RWPE2 (cell line): ENCODE data around the gene ACHE.
A peak's percentile ranks its signal among the peaks of the same experiment; 100 is the strongest.

Source experiments
- ATAC-seq: fragments of 200-7000 bp; cut with Tn5 transposase; 3 replicates; pipeline ENCODE4 v1.9.1; 2021; ENCODE audit warnings: low read depth
- DNase-seq: peaks from one replicate; pipeline ENCODE4 v3.0.0-alpha.2; 2020; ENCODE audit warnings: low spot score
- H3K27ac ChIP-seq: fragments of 450-650 bp; 2 replicates; pipeline ENCODE4 v1.5.1; 2017; ENCODE audit warnings: mild to moderate bottlenecking; ENCODE audit not compliant: poor library complexity, severe bottlenecking
- H3K27me3 ChIP-seq: fragments of 250-450 bp; sonication (Bioruptor Pico); 2 replicates; pipeline ENCODE4 v1.5.1; 2021; ENCODE audit warnings: mild to moderate bottlenecking, moderate library complexity; ENCODE audit not compliant: insufficient read depth, poor library complexity, severe bottlenecking
- H3K36me3 ChIP-seq: fragments of 250-450 bp; sonication (Bioruptor Pico); 2 replicates; pipeline ENCODE4 v1.5.1; 2020; ENCODE audit warnings: low read depth, mild to moderate bottlenecking, moderate library complexity
- H3K4me1 ChIP-seq: fragments of 250-450 bp; sonication (Bioruptor Pico); 2 replicates; pipeline ENCODE4 v1.5.1; 2021; ENCODE audit warnings: mild to moderate bottlenecking, moderate library complexity; ENCODE audit not compliant: insufficient read depth, poor library complexity, severe bottlenecking
- H3K4me3 ChIP-seq: fragments of 250-450 bp; sonication (Bioruptor Pico); 2 replicates; pipeline ENCODE4 v1.5.1; 2021; ENCODE audit warnings: mild to moderate bottlenecking, moderate library complexity; ENCODE audit not compliant: severe bottlenecking
- H3K9me3 ChIP-seq: fragments of 250-450 bp; sonication (Bioruptor Pico); 2 replicates; pipeline ENCODE4 v1.5.1; 2021; ENCODE audit warnings: mild to moderate bottlenecking, moderate library complexity; ENCODE audit not compliant: severe bottlenecking
- CTCF ChIP-seq: fragments of 450-650 bp; IDR thresholded peaks from one replicate; pipeline ENCODE4 v1.5.1; 2017; ENCODE audit warnings: mild to moderate bottlenecking, moderate library complexity; ENCODE audit not compliant: poor library complexity, severe bottlenecking

ACHE gene

DNA sequence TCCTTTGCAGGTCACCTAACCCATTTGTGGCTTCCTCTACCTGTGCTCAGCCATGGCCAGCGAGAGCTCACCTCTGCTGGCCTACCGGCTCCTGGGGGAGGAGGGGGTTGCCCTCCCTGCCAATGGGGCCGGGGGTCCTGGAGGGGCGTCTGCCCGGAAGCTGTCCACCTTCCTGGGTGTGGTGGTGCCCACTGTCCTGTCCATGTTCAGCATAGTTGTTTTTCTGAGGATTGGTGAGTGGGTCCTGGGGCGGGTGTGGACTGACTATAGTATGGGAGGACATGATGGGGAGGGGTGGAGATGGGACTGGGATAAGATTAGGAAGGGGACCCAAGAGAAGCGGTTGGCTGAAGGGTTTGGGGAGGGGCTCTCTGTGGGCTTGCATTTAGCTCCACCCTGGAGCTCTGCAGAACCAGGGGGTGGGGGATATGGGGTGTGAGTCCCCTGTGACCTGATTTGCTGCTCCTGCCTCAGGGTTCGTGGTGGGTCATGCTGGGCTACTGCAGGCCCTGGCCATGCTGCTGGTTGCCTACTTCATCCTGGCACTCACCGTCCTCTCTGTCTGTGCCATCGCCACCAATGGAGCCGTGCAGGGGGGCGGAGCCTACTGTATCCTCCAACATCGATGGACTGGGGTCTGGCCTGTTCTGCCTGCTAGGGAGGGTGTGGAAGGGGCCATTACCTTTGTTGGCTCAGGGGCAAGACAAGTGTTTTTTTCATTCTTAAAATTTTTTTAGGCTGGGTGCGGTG lies 41.4 kb downstream of the ACHE start:
- DNase-seq (no peak), ATAC-seq (no peak)
- Histone ChIP-seq H3K9me3 (no peaks in the 10 kb centered on the region), H3K4me3 (no peak overlapping the region), H3K36me3 (peaks cover 7% of the 10 kb centered on the region; the same call in 1 of the 2 replicates), H3K27ac (no peak overlapping the region), H3K4me1 (peaks cover 3% of the 10 kb centered on the region), H3K27me3 (no peaks in the 10 kb centered on the region)
- TF ChIP-seq CTCF = no peak

GRCh38 chr7:100852048-100852872 lies 43.4 kb downstream of the ACHE start, which contains the start of gene SLC12A9:
SLC12A9 (plus strand) TSS chr7:100852713; CDS start chr7:100854198, 1,485 bp downstream.
- peak within 1 kb of the TSS; percentile 56 for H3K4me3 ChIP-seq
- ATAC-seq = peak; percentile 95
- H3K36me3 ChIP-seq = peaks cover 7% of the 10 kb centered on the region; the same call in 1 of the 2 replicates
- TF ChIP-seq CTCF = peak; percentile 93
- H3K4me1 ChIP-seq = peaks cover 3% of the 10 kb centered on the region
- DNase-seq = peak; percentile 92
- peak within 1 kb of the TSS; percentile 62 for H3K27ac ChIP-seq
- H3K27me3 ChIP-seq = no peaks in the 10 kb centered on the region
- no peaks in the 10 kb centered on the region for H3K9me3 ChIP-seq

- Histone ChIP-seq H3K27ac (no peak overlapping the region), H3K36me3 (no peaks in the 10 kb centered on the region), H3K4me3 (no peak overlapping the region), H3K9me3 (no peaks in the 10 kb centered on the region), H3K4me1 (no peaks in the 10 kb centered on the region), H3K27me3 (no peaks in the 10 kb centered on the region)
- no peak for DNase-seq
- no peak for TF ChIP-seq CTCF
- ATAC-seq = no peak
These were observed 48.3 kb downstream of the ACHE start for GRCh38 chr7:100847360-100847759.

DNA sequence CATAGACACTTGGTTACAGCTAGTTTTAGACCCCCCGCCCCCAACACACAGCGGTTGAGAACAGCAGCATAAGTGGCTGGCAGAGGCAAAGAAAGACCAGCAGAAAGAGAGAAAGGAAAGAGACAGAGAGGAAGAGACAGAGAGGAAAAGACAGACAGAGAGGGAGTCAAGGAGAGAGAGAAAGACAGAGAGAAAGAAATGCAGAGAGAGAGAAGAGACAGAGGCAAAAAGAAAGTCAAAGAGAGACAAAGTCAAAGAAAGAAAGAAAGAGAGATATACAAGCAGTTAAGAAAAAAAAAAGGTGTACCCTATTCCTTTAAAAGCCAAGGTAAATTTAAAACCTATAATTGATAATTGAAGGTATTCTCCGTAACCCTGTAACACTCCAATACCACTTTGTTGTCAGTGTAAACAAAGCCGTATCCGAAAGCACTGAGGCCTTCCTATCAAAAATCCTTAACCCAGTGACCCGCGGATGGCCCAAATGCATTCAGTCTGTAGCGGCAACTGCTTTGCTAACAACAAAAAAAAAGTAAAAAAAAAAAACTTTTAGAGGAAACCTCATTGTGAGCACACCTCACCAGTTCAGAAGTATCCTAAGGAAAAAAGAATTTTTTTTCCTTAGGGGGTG lies 55.1 kb downstream of the ACHE start:
- ATAC-seq (no peak), DNase-seq (no peak)
- Histone ChIP-seq H3K4me1 (peaks cover 12% of the 10 kb centered on the region), H3K9me3 (no peaks in the 10 kb centered on the region), H3K27ac (no peak overlapping the region), H3K36me3 (no peaks in the 10 kb centered on the region), H3K27me3 (no peaks in the 10 kb centered on the region), H3K4me3 (no peak overlapping the region)
- TF ChIP-seq CTCF = no peak
